A549 treated with GW870086 at 1 μM for 4 hours (cell line): Measurements from ENCODE around the gene KCTD19. TPM values are rescaled to one million over a fixed set of nuclear protein-coding genes. Genes with fewer than 3 reads are reported as not detected.

Experiments
- total RNA-seq: library from RNA; stranded (reverse); fragments of 200-300 nt; extraction: Qiagen RNA extraction; gene quantifications from 5 replicates; pipeline ENCODE4 v1.2.3, GENCODE V29; 2022; ENCODE audit warnings: low read depth

KCTD19 gene
- 0.14 to 0.79 TPM (median 0.43 TPM) in 5 replicates for total RNA-seq

DNA sequence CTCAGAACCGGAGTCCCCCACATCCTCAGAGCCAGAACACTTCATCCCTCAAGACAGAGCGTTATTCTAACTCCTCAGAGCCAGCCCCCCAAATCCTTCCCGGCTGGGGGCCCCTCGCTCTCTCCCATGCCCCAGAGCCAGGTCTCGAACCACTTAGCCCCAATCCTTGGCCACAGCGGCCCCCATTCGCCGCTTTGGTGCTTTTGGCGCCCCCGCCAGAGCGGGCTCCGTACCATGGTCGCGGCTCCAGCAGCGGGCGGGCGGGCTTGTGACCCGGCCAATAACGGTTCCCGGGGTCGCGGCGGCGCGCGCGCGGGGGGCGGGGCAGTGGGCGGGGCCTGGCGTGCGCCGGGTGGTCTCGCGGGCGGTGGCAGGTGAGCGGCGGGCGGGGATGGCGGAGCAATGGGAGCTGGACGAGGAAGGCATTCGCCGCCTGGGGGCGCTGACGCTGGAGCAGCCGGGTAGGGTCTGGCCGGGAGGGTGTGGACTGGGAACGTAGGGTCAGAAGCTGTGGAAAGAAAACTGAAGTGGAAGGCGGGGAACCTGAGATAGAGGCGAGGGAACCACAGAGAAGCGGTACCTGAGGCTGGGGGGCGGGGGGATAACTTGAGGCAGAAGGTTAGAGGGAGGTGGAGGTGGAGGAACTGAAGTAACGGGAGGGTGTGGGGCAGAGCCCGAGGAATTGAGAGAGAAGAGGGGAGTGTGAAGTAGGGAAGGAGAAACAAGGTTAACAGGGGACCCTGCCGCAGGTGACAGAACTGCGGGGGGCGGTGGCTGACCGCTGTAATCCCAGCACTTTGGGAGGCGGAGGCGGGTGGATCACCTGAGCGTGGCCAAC, at the start of gene KCTD19, which contains the start of gene LRRC36:
Gene KCTD19, minus strand, starts transcription at position 270 of the 838 bp plus-strand sequence. Its CDS starts 34 bp downstream, at position 236.
Gene LRRC36, plus strand, starts transcription at position 344 of the 838 bp plus-strand sequence. Its CDS starts 48 bp downstream, at position 392.

DNA sequence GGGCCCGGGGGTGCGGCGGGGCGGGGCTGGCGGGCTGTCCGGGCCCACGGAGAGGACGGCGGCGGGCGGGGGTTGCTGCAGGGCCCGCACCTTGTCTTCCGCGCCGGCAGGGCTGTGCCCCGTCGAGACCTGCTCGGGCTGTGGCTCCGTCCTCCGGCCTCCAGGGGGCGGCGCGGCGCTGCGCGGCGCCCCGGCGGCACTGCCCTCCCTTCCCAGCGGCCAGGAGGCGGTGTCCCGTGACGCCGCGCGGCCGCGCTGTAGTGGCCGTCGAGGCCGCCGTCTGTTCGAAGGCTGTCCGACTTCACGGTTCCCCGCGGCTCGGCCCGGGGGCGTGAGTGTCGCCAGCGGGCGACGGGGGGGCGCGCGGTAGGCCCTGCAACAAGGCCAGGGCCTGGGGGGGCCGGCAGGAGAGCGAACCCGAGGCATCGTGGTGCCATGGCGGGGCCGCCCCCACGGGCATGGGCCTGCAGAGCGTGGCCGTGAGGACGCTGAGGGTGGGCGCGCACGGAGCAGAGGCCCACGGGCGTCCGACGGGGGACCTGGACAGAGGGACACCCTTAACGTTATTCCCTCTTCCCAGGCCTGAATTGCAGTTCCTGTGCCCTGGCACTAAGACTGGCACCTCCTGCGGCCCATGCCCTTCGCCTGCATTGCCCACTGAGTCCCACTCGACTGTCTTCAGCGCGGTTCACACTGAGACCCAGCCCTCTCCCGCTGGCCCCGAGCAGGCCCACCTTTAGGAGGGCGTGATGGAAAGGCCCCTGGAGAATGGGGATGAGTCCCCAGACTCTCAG, 47.0 kb downstream of the KCTD19 start, which contains the start of gene PLEKHG4:
Gene PLEKHG4, plus strand, starts transcription at position 237 of the 794 bp plus-strand sequence. Its CDS starts 513 bp downstream, at position 750.

DNA sequence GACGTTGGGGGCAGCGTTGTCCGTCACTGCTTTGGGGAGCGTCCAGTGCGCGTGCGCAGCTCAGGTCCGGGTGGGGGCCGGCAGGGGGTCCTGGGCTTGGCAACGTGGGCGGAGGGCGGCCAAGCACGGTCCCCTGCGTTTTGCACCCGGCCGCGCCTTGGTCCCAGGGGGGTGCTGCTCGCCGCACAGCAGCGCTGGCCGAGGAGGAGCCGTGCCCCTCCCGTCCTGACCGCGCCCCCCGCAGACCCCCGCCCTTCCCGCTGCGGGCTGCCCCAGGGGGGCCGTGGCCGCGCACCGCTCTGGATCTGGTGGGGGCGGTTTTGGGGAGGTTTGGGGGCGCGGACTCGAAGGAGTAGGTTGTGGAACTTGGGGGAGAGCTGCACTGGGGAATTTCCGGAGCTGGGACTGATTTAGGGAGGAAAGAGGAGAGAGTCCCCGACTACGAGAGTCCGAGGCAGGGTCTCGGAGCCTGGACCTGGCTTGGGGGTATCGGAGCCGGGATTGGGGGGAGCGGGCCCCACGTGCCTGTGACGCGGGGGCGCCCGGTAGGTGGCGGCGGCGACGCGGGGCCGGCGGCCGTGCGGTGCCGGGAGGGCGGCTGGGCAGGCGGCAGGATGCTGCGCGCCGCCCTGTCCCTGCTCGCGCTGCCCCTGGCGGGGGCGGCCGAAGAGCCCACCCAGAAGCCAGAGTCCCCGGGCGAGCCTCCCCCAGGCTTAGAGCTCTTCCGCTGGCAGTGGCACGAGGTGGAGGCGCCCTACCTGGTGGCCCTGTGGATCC, 78.0 kb downstream of the KCTD19 start, which contains the start of gene SLC9A5:
Gene SLC9A5, plus strand, starts transcription at position 579 of the 777 bp plus-strand sequence. Its CDS starts 36 bp downstream, at position 615.

DNA sequence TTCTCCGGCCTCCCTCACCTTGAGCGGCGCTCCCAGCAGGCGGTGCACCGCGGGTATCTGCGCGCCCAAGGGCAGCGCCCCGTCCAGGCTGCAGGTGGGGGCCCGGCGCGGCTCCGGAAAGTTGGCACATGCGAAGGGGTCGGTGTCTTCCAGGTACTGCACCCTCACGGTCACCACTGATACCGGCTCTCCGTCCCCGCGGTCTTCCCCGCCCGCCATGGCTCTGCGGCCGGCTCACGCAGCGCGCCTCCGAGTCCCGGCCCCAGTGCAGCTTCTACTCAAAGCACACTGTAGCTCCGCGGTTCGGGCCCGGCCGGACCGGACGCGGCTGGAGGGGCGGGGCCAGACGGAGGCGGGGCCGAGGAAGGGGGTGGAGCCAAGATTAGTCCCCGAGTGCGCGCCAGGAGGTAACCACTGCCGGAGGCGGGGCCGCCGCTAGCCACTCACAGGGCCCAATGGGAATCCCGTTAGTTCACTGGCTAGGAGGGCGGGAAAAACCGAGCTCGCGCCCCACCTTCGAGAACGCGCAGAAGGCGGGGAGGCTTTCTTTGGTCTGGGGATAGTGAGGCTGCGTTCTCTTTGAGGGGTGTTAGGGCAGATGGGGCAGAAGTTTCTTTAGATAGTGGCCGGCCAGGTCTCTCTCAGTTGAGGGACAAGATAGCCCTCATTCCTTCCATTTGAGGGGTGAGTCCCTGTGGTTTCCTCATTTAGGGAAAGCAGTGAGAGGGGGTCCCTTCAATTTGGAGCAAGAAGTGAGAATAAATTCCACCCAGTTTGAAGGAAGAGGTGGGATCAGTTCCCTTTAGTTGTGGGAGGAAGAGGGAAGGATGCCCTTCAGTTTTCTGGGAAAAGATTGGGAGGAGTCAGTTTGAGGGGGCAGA, 79.1 kb downstream of the KCTD19 start, which contains the start of gene FHOD1:
Gene FHOD1, minus strand, starts transcription at position 290 of the 881 bp plus-strand sequence. Its CDS starts 71 bp downstream, at position 219.

Other genes starting within 250 kb of the KCTD19 start
- 24.3 to 26.8 TPM (median 25.6 TPM) in 5 replicates for gene PHAF1, start 216.8 kb downstream of the KCTD19 start, total RNA-seq
- 7.7 to 9.5 TPM (median 9.0 TPM) in 5 replicates for gene B3GNT9, start 175.7 kb downstream of the KCTD19 start, total RNA-seq
- 16.1 to 19.2 TPM (median 18.6 TPM) in 5 replicates for gene TRADD, start 166.8 kb downstream of the KCTD19 start, total RNA-seq
- 3.4 to 9.0 TPM (median 8.0 TPM) in 5 replicates for gene FBXL8, start 166.8 kb downstream of the KCTD19 start, total RNA-seq
- 11.9 to 16.5 TPM (median 13.2 TPM) in 5 replicates for gene HSF4, start 162.0 kb downstream of the KCTD19 start, total RNA-seq
- gene NOL3, start 156.2 kb downstream of the KCTD19 start, total RNA-seq, result 76.4 to 107 TPM (median 89.9 TPM) in 5 replicates
- gene MATCAP1, start 142.8 kb downstream of the KCTD19 start, total RNA-seq, result 5.4 to 8.4 TPM (median 6.3 TPM) in 5 replicates
- 0.09 to 0.30 TPM (median 0.23 TPM) in 3 of 5 replicates, not detected in the others for gene EXOC3L1, start 136.6 kb downstream of the KCTD19 start, total RNA-seq
- 82.2 to 98.8 TPM (median 95.1 TPM) in 5 replicates for gene E2F4, start 134.6 kb downstream of the KCTD19 start, total RNA-seq
- 0.99 to 1.5 TPM (median 1.4 TPM) in 5 replicates for gene ELMO3, start 127.6 kb downstream of the KCTD19 start, total RNA-seq
- 87.8 to 98.8 TPM (median 94.3 TPM) in 5 replicates for gene TMEM208, start 99.6 kb downstream of the KCTD19 start, total RNA-seq
- 47.9 to 66.5 TPM (median 61.3 TPM) in 5 replicates for gene FHOD1, start 79.3 kb downstream of the KCTD19 start, total RNA-seq
- 1.4 to 1.7 TPM (median 1.6 TPM) in 5 replicates for gene SLC9A5, start 77.8 kb downstream of the KCTD19 start, total RNA-seq
- 11.0 to 14.2 TPM (median 12.3 TPM) in 5 replicates for gene PLEKHG4, start 47.2 kb downstream of the KCTD19 start, total RNA-seq
- gene LRRC36, start 74 bp upstream of the KCTD19 start, total RNA-seq, result 0.21 to 0.35 TPM (median 0.21 TPM) in 3 of 5 replicates, not detected in the others
- gene TPPP3, start 66.8 kb upstream of the KCTD19 start, total RNA-seq, result 8.6 to 14.2 TPM (median 12.1 TPM) in 5 replicates
- 4.6 to 7.2 TPM (median 6.5 TPM) in 5 replicates for gene ZDHHC1, start 89.7 kb upstream of the KCTD19 start, total RNA-seq
- gene HSD11B2, start 104.4 kb upstream of the KCTD19 start, total RNA-seq, result 1.3 to 2.1 TPM (median 1.5 TPM) in 5 replicates
- gene ATP6V0D1, start 154.4 kb upstream of the KCTD19 start, total RNA-seq, result 100 to 117 TPM (median 107 TPM) in 5 replicates
- gene AGRP, start 156.8 kb upstream of the KCTD19 start, total RNA-seq, result not detected in 5 replicates
- 36.1 to 45.7 TPM (median 40.3 TPM) in 5 replicates for gene RIPOR1, start 202.1 kb upstream of the KCTD19 start, total RNA-seq
- gene CTCF, start 235.8 kb upstream of the KCTD19 start, total RNA-seq, result 33.9 to 35.7 TPM (median 34.2 TPM) in 5 replicates